Muscle of back (tissue), 11 donors: ENCODE measurements around the gene FRYL. TPM values are rescaled to one million over a fixed set of nuclear protein-coding genes. Genes with fewer than 3 reads are reported as not detected.
"Not testable (repeated sequence)": the region's sequence is repeated elsewhere in the genome, so short reads cannot be mapped to it uniquely, and the experiment has no call there.

Experiments used
- DNase-seq, 3 donors: peaks; one replicate each; pipeline versions ENCODE4 v3.0.0 to v3.0.0-alpha.2; 2013
- polyA plus RNA-seq, 10 donors: library from polyadenylated mRNA; unstranded; fragments of 120-200 nt; gene quantifications; one replicate each; pipeline ENCODE4 v1.2.1, GENCODE V29; 2013; ENCODE audit not compliant: insufficient read length in 10 of 10

FRYL gene
- polyA plus RNA-seq, 10 donors, result 17.1 to 36.9 (median 24.3) TPM

- DNase-seq, result peak; percentile 6 to 78 (median 13)
Measured at GRCh38 chr4:48698029-48698971, 81.8 kb downstream of the FRYL start.

GRCh38 chr4:48697516-48697915, 82.6 kb downstream of the FRYL start:
- not testable (repeated sequence) for DNase-seq

- DNase-seq, result no peak
Measured at GRCh38 chr4:48694824-48695223, 85.3 kb downstream of the FRYL start.

- DNase-seq, result no peak
Measured at GRCh38 chr4:48693856-48694574, 86.1 kb downstream of the FRYL start.

GRCh38 chr4:48692897-48693296, 87.2 kb downstream of the FRYL start:
- no peak for DNase-seq

- no peak for DNase-seq
Measured at GRCh38 chr4:48692044-48692443, 88.0 kb downstream of the FRYL start.

GRCh38 chr4:48688953-48689352, 91.1 kb downstream of the FRYL start:
- no peak for DNase-seq

- no peak for DNase-seq
Measured at GRCh38 chr4:48687313-48688051, 92.6 kb downstream of the FRYL start.

GRCh38 chr4:48686369-48686768, 93.7 kb downstream of the FRYL start:
- DNase-seq, result no peak

GRCh38 chr4:48683784-48684666, 96.1 kb downstream of the FRYL start:
- no peak for DNase-seq

- DNase-seq, result not testable (repeated sequence)
Measured at GRCh38 chr4:48682870-48683269, 97.2 kb downstream of the FRYL start.

- no peak for DNase-seq
Measured at GRCh38 chr4:48681856-48682255, 98.2 kb downstream of the FRYL start.

GRCh38 chr4:48680848-48681568, 99.1 kb downstream of the FRYL start:
- DNase-seq, result no peak

- DNase-seq, result no peak
Measured at GRCh38 chr4:48673537-48673936, 106.5 kb downstream of the FRYL start.

- no peak for DNase-seq
Measured at GRCh38 chr4:48670587-48670986, 109.5 kb downstream of the FRYL start.

GRCh38 chr4:48669086-48669485, 111.0 kb downstream of the FRYL start:
- no peak for DNase-seq

- DNase-seq, result no peak
Measured at GRCh38 chr4:48668254-48669017, 111.6 kb downstream of the FRYL start.

GRCh38 chr4:48667148-48667547, 112.9 kb downstream of the FRYL start:
- no peak for DNase-seq

GRCh38 chr4:48665555-48666186, 114.4 kb downstream of the FRYL start:
- DNase-seq, result no peak
